ENCODE measurements around the gene KLHL34.

GRCh38 chrX:21674430-21675186 is 16.5 kb upstream of the KLHL34 start:
- TF ChIP-seq CTCF (IDR thresholded peaks at IDR 0.05) (no peak), POLR2A (IDR thresholded peaks at IDR 0.05) (no peak), POLR2AphosphoS5 (IDR thresholded peaks at IDR 0.05) (no peak)
